ENCODE results near the gene VPS45.
A peak's percentile ranks its signal among the peaks of the same experiment; 100 is the strongest.

Gene VPS45

DNA sequence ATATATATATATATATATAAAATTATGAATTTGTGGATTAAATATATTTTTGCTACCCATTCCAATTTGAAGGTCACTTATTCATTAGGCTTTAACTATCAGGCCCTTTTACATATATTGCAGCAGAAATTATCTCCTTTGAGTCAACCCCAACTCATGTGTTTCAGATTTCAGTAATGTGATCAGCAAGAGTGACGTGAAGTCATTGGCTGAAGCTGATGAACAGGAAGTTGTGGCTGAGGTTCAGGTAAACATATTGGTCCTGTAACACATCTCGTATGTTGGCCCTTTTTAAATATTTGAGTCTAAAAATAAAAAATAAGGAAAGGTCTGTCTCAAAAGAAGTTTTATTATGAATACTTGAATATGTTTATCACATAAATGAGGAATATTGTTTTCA, 8.5 kb downstream of the VPS45 start:
- no peak for TF ChIP-seq EZH2phosphoT487 (conservative IDR thresholded peaks at IDR 0.05; ENCODE audit: low read length)
- TF ChIP-seq, protein P1, sequence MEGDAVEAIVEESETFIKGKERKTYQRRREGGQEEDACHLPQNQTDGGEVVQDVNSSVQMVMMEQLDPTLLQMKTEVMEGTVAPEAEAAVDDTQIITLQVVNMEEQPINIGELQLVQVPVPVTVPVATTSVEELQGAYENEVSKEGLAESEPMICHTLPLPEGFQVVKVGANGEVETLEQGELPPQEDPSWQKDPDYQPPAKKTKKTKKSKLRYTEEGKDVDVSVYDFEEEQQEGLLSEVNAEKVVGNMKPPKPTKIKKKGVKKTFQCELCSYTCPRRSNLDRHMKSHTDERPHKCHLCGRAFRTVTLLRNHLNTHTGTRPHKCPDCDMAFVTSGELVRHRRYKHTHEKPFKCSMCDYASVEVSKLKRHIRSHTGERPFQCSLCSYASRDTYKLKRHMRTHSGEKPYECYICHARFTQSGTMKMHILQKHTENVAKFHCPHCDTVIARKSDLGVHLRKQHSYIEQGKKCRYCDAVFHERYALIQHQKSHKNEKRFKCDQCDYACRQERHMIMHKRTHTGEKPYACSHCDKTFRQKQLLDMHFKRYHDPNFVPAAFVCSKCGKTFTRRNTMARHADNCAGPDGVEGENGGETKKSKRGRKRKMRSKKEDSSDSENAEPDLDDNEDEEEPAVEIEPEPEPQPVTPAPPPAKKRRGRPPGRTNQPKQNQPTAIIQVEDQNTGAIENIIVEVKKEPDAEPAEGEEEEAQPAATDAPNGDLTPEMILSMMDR (IDR thresholded peaks at IDR 0.05; ENCODE audit: insufficient read depth, low read length, poor library complexity, severe bottlenecking) = no peak
- Histone ChIP-seq H3K36me3 (ENCODE audit: low read length) (peaks cover 8% of the 10 kb centered on the region; the same call in 1 of the 2 replicates), H3K27ac (ENCODE audit: low read depth, low read length) (no peak overlapping the region), H3K9me2 (replicated peaks; ENCODE audit: insufficient read depth, low read length) (no peaks in the 10 kb centered on the region), H3K9ac (ENCODE audit: low read length) (no peak overlapping the region), H3K27me3 (ENCODE audit: low read length) (no peaks in the 10 kb centered on the region), H2AFZ (ENCODE audit: low read depth, low read length, severe bottlenecking) (no peak overlapping the region), H4K20me1 (ENCODE audit: low read depth, low read length) (peaks cover under 1% of the 10 kb centered on the region; the same call in 1 of the 2 replicates), H3K79me2 (ENCODE audit: insufficient read depth, low read length) (no peaks in the 10 kb centered on the region), H3K4me3 (ENCODE audit: insufficient read depth, low read length, poor library complexity, severe bottlenecking) (no peak overlapping the region), H3F3A (ENCODE audit: insufficient read depth) (0 out of 2 replicates have a peak, but pooled peaks cover 6% of the 10 kb centered on the region), H3K4me2 (ENCODE audit: low read depth, low read length, poor library complexity, severe bottlenecking) (no peak overlapping the region), H3K9me3 (ENCODE audit: insufficient read depth, low read length) (no peaks in the 10 kb centered on the region)

DNA sequence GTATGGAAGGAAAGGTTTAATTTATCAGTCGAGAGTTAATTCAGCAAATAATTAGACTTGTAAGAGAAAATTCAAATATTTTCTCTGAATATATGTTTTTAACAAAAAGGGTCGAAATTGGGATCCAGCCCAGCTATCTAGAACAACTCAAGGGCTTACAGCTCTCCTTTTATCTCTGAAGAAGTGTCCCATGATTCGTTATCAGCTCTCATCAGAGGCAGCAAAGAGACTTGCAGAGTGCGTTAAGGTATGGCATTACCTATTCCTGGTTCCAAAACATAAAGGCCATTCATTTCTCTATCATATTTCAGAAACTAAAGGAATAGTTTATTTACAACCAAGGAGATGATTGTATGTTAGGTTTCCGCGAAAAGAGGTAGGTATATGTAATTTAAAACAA, 9.4 kb downstream of the VPS45 start:
- Histone ChIP-seq H2AFZ (ENCODE audit: low read depth, low read length, severe bottlenecking) (no peak overlapping the region), H3K9me3 (ENCODE audit: insufficient read depth, low read length) (no peaks in the 10 kb centered on the region), H3K4me3 (ENCODE audit: insufficient read depth, low read length, poor library complexity, severe bottlenecking) (no peak overlapping the region), H3K27me3 (ENCODE audit: low read length) (no peaks in the 10 kb centered on the region), H4K20me1 (ENCODE audit: low read depth, low read length) (no peaks in the 10 kb centered on the region), H3K9ac (ENCODE audit: low read length) (no peak overlapping the region), H3K36me3 (ENCODE audit: low read length) (peaks cover 11% of the 10 kb centered on the region; the same call in 1 of the 2 replicates), H3K79me2 (ENCODE audit: insufficient read depth, low read length) (no peaks in the 10 kb centered on the region), H3K27ac (ENCODE audit: low read depth, low read length) (no peak overlapping the region), H3K4me2 (ENCODE audit: low read depth, low read length, poor library complexity, severe bottlenecking) (no peak overlapping the region), H3F3A (ENCODE audit: insufficient read depth) (0 out of 2 replicates have a peak, but pooled peaks cover 6% of the 10 kb centered on the region), H3K9me2 (replicated peaks; ENCODE audit: insufficient read depth, low read length) (no peaks in the 10 kb centered on the region)
- TF ChIP-seq, protein P1 (IDR thresholded peaks at IDR 0.05; ENCODE audit: insufficient read depth, low read length, poor library complexity, severe bottlenecking) = no peak
- no peak for TF ChIP-seq EZH2phosphoT487 (conservative IDR thresholded peaks at IDR 0.05; ENCODE audit: low read length)

DNA sequence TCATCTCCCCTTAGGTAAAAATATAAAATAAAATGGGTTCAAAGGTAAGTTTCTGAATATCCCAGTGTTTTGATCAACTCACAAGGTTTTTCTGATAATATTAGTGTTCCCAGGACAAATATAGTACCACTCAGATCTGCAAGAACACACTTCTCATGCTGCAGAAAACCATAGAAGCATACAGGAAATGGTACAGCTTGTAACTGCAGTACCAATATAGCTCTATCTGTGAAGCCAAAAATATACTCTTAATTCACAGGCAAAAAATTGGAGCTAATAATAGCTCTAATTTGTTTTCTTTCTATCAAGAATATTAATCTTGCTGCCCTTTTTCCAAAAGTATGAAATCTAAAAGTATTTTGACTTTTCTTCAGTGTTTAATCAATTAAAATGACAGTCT, 13.2 kb downstream of the VPS45 start:
- Histone ChIP-seq H2AFZ (ENCODE audit: low read depth, low read length, severe bottlenecking) (no peak overlapping the region), H3K27ac (ENCODE audit: low read depth, low read length) (0 out of 2 replicates have a peak overlapping the region, but pooled peaks have one; percentile 19), H3K36me3 (ENCODE audit: low read length) (peaks cover 20% of the 10 kb centered on the region), H3K9ac (ENCODE audit: low read length) (no peak overlapping the region), H3K4me3 (ENCODE audit: insufficient read depth, low read length, poor library complexity, severe bottlenecking) (no peak overlapping the region), H3F3A (ENCODE audit: insufficient read depth) (no peaks in the 10 kb centered on the region), H3K79me2 (ENCODE audit: insufficient read depth, low read length) (no peaks in the 10 kb centered on the region), H3K9me2 (replicated peaks; ENCODE audit: insufficient read depth, low read length) (no peaks in the 10 kb centered on the region), H3K27me3 (ENCODE audit: low read length) (no peaks in the 10 kb centered on the region), H3K9me3 (ENCODE audit: insufficient read depth, low read length) (no peaks in the 10 kb centered on the region), H4K20me1 (ENCODE audit: low read depth, low read length) (no peaks in the 10 kb centered on the region), H3K4me2 (ENCODE audit: low read depth, low read length, poor library complexity, severe bottlenecking) (no peak overlapping the region)
- TF ChIP-seq, protein P1 (IDR thresholded peaks at IDR 0.05; ENCODE audit: insufficient read depth, low read length, poor library complexity, severe bottlenecking) = no peak
- no peak for TF ChIP-seq EZH2phosphoT487 (conservative IDR thresholded peaks at IDR 0.05; ENCODE audit: low read length)

All from SU-DHL-6 (cell line).